ENCODE measurements around the gene KDM1A. TPM values are rescaled to one million over a fixed set of nuclear protein-coding genes. Genes with fewer than 3 reads are reported as not detected.

The KDM1A gene
- total and polyA plus RNA-seq, 4 donors = 16.4 to 73.0 (median 33.8) TPM

DNA sequence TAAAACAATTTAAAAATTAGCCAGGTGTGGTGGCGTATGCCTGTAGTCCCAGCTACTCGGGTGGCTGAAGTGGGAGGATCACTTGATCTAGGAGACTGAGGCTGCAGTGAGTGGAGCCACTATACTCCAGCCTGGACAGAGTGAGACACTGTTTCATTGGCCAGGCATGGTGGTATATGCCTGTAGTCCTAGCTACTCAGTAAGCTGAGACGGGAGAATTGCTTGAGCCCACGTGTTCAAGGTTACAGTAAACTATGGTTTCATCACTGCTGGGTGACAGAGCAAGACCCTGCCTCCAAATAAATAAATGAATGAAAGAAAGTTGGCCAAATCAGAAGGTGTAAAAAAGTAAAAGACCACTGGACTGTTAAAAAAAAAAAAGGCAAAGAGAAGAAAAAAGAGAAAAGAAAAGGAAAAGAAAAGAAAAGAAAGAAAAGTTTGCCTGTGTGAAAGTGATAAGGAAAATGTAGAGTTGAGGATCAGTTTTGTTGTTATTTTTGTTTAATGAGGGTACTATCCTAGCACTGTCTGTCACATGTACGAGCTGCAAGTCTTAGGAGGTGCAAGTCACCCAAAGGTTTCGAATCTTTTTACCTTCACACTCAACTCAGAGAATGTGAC, 97.1 kb downstream of the KDM1A start:
- Histone ChIP-seq H3K4me1 (ENCODE audit: control insufficient read depth in 5 of 5, insufficient read depth in 5 of 5, low read length in 5 of 5) (peaks cover 5 to 37% (median 17%) of the 10 kb centered on the region in 5 donors), H3K27me3 (ENCODE audit: control insufficient read depth in 3 of 3, insufficient read depth in 3 of 3, low read length in 2 of 3) (no peaks in the 10 kb centered on the region), H3K36me3 (ENCODE audit: control insufficient read depth in 4 of 4, insufficient read depth in 4 of 4, low read length in 4 of 4) (no peaks in the 10 kb centered on the region), H3K4me3 (no peak overlapping the region), H3K9ac (ENCODE audit: insufficient read depth in 1 of 2, low read length in 2 of 2) (no peak overlapping the region), H3K27ac (ENCODE audit: low read depth in 1 of 2, low read length in 1 of 2) (no peak overlapping the region), H3K9me3 (ENCODE audit: control insufficient read depth in 4 of 4, insufficient read depth in 3 of 4, low read length in 3 of 4) (no peaks in the 10 kb centered on the region)
- WGBS, 2 donors = 85 to 93% methylated on average over 6 of the region's 6 CpGs
- TF ChIP-seq, protein P1, sequence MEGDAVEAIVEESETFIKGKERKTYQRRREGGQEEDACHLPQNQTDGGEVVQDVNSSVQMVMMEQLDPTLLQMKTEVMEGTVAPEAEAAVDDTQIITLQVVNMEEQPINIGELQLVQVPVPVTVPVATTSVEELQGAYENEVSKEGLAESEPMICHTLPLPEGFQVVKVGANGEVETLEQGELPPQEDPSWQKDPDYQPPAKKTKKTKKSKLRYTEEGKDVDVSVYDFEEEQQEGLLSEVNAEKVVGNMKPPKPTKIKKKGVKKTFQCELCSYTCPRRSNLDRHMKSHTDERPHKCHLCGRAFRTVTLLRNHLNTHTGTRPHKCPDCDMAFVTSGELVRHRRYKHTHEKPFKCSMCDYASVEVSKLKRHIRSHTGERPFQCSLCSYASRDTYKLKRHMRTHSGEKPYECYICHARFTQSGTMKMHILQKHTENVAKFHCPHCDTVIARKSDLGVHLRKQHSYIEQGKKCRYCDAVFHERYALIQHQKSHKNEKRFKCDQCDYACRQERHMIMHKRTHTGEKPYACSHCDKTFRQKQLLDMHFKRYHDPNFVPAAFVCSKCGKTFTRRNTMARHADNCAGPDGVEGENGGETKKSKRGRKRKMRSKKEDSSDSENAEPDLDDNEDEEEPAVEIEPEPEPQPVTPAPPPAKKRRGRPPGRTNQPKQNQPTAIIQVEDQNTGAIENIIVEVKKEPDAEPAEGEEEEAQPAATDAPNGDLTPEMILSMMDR (IDR thresholded peaks at IDR 0.05; ENCODE audit: control extremely low read depth, extremely low read depth) = no peak
- no peak for DNase-seq
- ATAC-seq (ENCODE audit: insufficient read depth, low FRiP score) = no peak

DNA sequence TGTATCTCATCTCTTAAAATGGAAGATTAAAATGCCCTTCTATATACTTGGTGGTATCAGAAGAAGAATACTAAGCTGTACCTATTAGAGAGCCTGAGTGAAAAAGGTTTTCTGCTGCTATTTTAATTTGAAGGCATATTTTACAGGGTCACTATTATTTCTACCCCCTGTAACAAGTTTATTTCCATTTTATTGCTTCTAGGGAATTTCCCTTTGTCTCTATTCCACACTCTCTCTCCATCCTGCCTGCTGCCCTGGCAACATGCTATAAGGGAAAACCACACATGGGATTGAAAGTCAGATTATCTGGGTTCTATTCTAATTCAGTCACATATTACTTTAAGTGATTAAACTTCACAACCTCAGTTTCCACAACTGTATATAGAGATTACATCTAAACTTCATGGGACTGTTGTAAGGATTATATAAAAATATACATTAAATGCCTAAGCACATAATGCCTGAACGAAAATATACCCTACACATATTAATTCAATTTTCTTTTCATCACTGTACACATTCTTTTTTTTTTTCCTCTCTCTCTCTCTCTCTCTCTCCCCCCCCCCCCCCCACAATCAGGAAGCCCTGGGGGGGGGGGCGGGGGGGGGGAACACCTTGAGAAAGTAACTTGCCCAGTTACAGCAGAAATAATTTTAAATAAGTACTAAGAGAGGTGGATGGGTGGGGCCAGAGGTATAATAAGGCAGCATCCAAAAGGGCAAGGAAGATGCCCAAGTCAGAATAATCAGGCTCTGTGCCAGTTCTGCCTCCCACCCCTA, 97.8 kb downstream of the KDM1A start:
- H3K36me3 ChIP-seq (ENCODE audit: control insufficient read depth in 4 of 4, insufficient read depth in 4 of 4, low read length in 4 of 4) = no peaks in the 10 kb centered on the region
- DNase-seq = no peak
- no peak overlapping the region for H3K4me3 ChIP-seq
- H3K4me1 ChIP-seq (ENCODE audit: control insufficient read depth in 5 of 5, insufficient read depth in 5 of 5, low read length in 5 of 5) = peaks cover 6 to 31% (median 12%) of the 10 kb centered on the region in 5 donors
- WGBS, 2 donors = 54 to 86% methylated on average over 1 to 2 of the region's 2 CpGs
- no peak overlapping the region for H3K27ac ChIP-seq (ENCODE audit: low read depth in 1 of 2, low read length in 1 of 2)
- TF ChIP-seq, protein P1 (IDR thresholded peaks at IDR 0.05; ENCODE audit: control extremely low read depth, extremely low read depth) = no peak
- no peak overlapping the region for H3K9ac ChIP-seq (ENCODE audit: insufficient read depth in 1 of 2, low read length in 2 of 2)
- no peaks in the 10 kb centered on the region for H3K9me3 ChIP-seq (ENCODE audit: control insufficient read depth in 4 of 4, insufficient read depth in 3 of 4, low read length in 3 of 4)
- ATAC-seq (ENCODE audit: insufficient read depth, low FRiP score) = no peak
- H3K27me3 ChIP-seq (ENCODE audit: control insufficient read depth in 3 of 3, insufficient read depth in 3 of 3, low read length in 2 of 3) = no peaks in the 10 kb centered on the region

DNA sequence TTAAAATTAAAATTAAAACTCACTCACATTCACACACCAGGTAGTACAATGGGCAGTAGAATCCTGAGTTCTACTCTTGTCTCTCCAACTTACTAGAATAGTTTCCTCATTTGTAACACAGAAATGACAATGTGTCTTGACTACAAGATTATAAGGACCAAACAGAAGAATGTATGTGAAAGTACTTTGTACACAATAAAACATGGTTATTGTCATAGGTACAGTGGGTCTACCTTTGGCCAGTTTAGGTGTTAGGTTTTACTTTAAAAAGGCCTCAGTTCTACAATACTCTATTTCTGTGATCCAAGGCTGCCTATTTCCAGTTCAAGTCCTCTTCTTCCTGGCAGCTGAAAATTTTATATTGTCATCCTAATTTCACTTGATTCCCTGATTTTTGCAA, 99.1 kb downstream of the KDM1A start:
- DNase-seq = no peak
- no peaks in the 10 kb centered on the region for H3K27me3 ChIP-seq (ENCODE audit: control insufficient read depth in 3 of 3, insufficient read depth in 3 of 3, low read length in 2 of 3)
- no peak for ATAC-seq (ENCODE audit: insufficient read depth, low FRiP score)
- no peaks in the 10 kb centered on the region for H3K9me3 ChIP-seq (ENCODE audit: control insufficient read depth in 4 of 4, insufficient read depth in 3 of 4, low read length in 3 of 4)
- peaks cover 7 to 34% (median 19%) of the 10 kb centered on the region in 5 donors for H3K4me1 ChIP-seq (ENCODE audit: control insufficient read depth in 5 of 5, insufficient read depth in 5 of 5, low read length in 5 of 5)
- no peak overlapping the region for H3K4me3 ChIP-seq
- H3K9ac ChIP-seq (ENCODE audit: insufficient read depth in 1 of 2, low read length in 2 of 2) = no peak overlapping the region
- H3K36me3 ChIP-seq (ENCODE audit: control insufficient read depth in 4 of 4, insufficient read depth in 4 of 4, low read length in 4 of 4) = no peaks in the 10 kb centered on the region
- H3K27ac ChIP-seq (ENCODE audit: low read depth in 1 of 2, low read length in 1 of 2) = no peak overlapping the region
- TF ChIP-seq, protein P1 (IDR thresholded peaks at IDR 0.05; ENCODE audit: control extremely low read depth, extremely low read depth) = no peak

All from lung (tissue), 12 donors.